ENCODE data around the gene KLHL21.

KLHL21 gene

GRCh38 chr1:6593810-6594209 is 8.9 kb downstream of the KLHL21 start:
- peaks cover 16% of the 10 kb centered on the region for H3K4me1 ChIP-seq (ENCODE audit: insufficient read depth, low read length)
- no peak overlapping the region for H3K27ac ChIP-seq (ENCODE audit: low read length)
- ATAC-seq (ENCODE audit: insufficient read depth, low read depth) (no peak), DNase-seq (no peak)
- H3K9me3 ChIP-seq (ENCODE audit: insufficient read depth, low read length, severe bottlenecking), result no peaks in the 10 kb centered on the region
- no peak overlapping the region for H3K9ac ChIP-seq (ENCODE audit: low read depth, low read length)
- H3K4me2 ChIP-seq (ENCODE audit: insufficient read depth, low read length), result no peak overlapping the region
- peaks cover 36% of the 10 kb centered on the region for H3K79me2 ChIP-seq (ENCODE audit: insufficient read depth, low read length)
- H2AFZ ChIP-seq (ENCODE audit: low read depth, low read length), result no peak overlapping the region
- no peak overlapping the region for H3K4me3 ChIP-seq (ENCODE audit: low read depth in 1 of 2, low read length in 2 of 2)
- H3K36me3 ChIP-seq (ENCODE audit: insufficient read depth, low read length), result peaks cover 98% of the 10 kb centered on the region
- no peaks in the 10 kb centered on the region for H3K27me3 ChIP-seq (ENCODE audit: insufficient read depth, low read length, poor library complexity)
- peaks cover 82% of the 10 kb centered on the region for H4K20me1 ChIP-seq (ENCODE audit: insufficient read depth, low read length)
- no peak for TF ChIP-seq EZH2 (IDR thresholded peaks at IDR 0.05; ENCODE audit: borderline replicate concordance, low read depth, low read length, severe bottlenecking)
- TF ChIP-seq, protein P1, sequence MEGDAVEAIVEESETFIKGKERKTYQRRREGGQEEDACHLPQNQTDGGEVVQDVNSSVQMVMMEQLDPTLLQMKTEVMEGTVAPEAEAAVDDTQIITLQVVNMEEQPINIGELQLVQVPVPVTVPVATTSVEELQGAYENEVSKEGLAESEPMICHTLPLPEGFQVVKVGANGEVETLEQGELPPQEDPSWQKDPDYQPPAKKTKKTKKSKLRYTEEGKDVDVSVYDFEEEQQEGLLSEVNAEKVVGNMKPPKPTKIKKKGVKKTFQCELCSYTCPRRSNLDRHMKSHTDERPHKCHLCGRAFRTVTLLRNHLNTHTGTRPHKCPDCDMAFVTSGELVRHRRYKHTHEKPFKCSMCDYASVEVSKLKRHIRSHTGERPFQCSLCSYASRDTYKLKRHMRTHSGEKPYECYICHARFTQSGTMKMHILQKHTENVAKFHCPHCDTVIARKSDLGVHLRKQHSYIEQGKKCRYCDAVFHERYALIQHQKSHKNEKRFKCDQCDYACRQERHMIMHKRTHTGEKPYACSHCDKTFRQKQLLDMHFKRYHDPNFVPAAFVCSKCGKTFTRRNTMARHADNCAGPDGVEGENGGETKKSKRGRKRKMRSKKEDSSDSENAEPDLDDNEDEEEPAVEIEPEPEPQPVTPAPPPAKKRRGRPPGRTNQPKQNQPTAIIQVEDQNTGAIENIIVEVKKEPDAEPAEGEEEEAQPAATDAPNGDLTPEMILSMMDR (IDR thresholded peaks at IDR 0.05; ENCODE audit: borderline replicate concordance, extremely low read depth, low read length, poor library complexity, severe bottlenecking), result no peak

GRCh38 chr1:6592865-6593593 is 9.6 kb downstream of the KLHL21 start:
- Histone ChIP-seq H3K36me3 (ENCODE audit: insufficient read depth, low read length) (peaks cover 99% of the 10 kb centered on the region), H3K27ac (ENCODE audit: low read length) (no peak overlapping the region)
- no peak for TF ChIP-seq EZH2 (IDR thresholded peaks at IDR 0.05; ENCODE audit: borderline replicate concordance, low read depth, low read length, severe bottlenecking)
- TF ChIP-seq, protein P1 (IDR thresholded peaks at IDR 0.05; ENCODE audit: borderline replicate concordance, extremely low read depth, low read length, poor library complexity, severe bottlenecking), result no peak

GRCh38 chr1:6592441-6592840 is 10.2 kb downstream of the KLHL21 start:
- Histone ChIP-seq H3K4me3 (ENCODE audit: low read depth in 1 of 2, low read length in 2 of 2) (no peak overlapping the region), H3K4me2 (ENCODE audit: insufficient read depth, low read length) (no peak overlapping the region), H3K27ac (ENCODE audit: low read length) (no peak overlapping the region), H3K9ac (ENCODE audit: low read depth, low read length) (no peak overlapping the region), H3K79me2 (ENCODE audit: insufficient read depth, low read length) (peaks cover 27% of the 10 kb centered on the region), H3K4me1 (ENCODE audit: insufficient read depth, low read length) (peaks cover 7% of the 10 kb centered on the region; the same call in 1 of the 2 replicates), H3K36me3 (ENCODE audit: insufficient read depth, low read length) (peaks cover 99% of the 10 kb centered on the region), H2AFZ (ENCODE audit: low read depth, low read length) (no peak overlapping the region), H3K27me3 (ENCODE audit: insufficient read depth, low read length, poor library complexity) (no peaks in the 10 kb centered on the region), H3K9me3 (ENCODE audit: insufficient read depth, low read length, severe bottlenecking) (no peaks in the 10 kb centered on the region), H4K20me1 (ENCODE audit: insufficient read depth, low read length) (peaks cover 83% of the 10 kb centered on the region)
- ATAC-seq (ENCODE audit: insufficient read depth, low read depth) (no peak), DNase-seq (no peak)
- TF ChIP-seq, protein P1 (IDR thresholded peaks at IDR 0.05; ENCODE audit: borderline replicate concordance, extremely low read depth, low read length, poor library complexity, severe bottlenecking), result no peak
- TF ChIP-seq EZH2 (IDR thresholded peaks at IDR 0.05; ENCODE audit: borderline replicate concordance, low read depth, low read length, severe bottlenecking), result no peak

More at GRCh38 chr1:6592865-6593593, 9.6 kb downstream of the KLHL21 start:
- H3K27me3 ChIP-seq (ENCODE audit: insufficient read depth, low read length, poor library complexity), result no peaks in the 10 kb centered on the region
- H3K4me1 ChIP-seq (ENCODE audit: insufficient read depth, low read length), result peaks cover 13% of the 10 kb centered on the region
- no peak overlapping the region for H3K4me3 ChIP-seq (ENCODE audit: low read depth in 1 of 2, low read length in 2 of 2)
- H3K9ac ChIP-seq (ENCODE audit: low read depth, low read length), result no peak overlapping the region
- peaks cover 33% of the 10 kb centered on the region for H3K79me2 ChIP-seq (ENCODE audit: insufficient read depth, low read length)
- H3K4me2 ChIP-seq (ENCODE audit: insufficient read depth, low read length), result no peak overlapping the region
- ATAC-seq (ENCODE audit: insufficient read depth, low read depth) (no peak), DNase-seq (no peak)
- H3K9me3 ChIP-seq (ENCODE audit: insufficient read depth, low read length, severe bottlenecking), result no peaks in the 10 kb centered on the region
- peaks cover 85% of the 10 kb centered on the region for H4K20me1 ChIP-seq (ENCODE audit: insufficient read depth, low read length)
- no peak overlapping the region for H2AFZ ChIP-seq (ENCODE audit: low read depth, low read length)

All from DND-41 (cell line).